CD1c-positive myeloid dendritic cell (primary cell): ENCODE results near the gene SV2C.
"Not testable (repeated sequence)": the region's sequence is repeated elsewhere in the genome, so short reads cannot be mapped to it uniquely, and the experiment has no call there.

Source experiments
- DNase-seq: peaks from one replicate; pipeline ENCODE4 v3.0.0-alpha.2; 2016; ENCODE audit errors: extremely low spot score

The SV2C gene

GRCh38 chr5:76202182-76202581, 119.0 kb downstream of the SV2C start:
- peak; percentile 35 for DNase-seq

- no peak for DNase-seq
Measured at GRCh38 chr5:76204191-76204590, 121.0 kb downstream of the SV2C start.

GRCh38 chr5:76204713-76205112, 121.5 kb downstream of the SV2C start:
- DNase-seq: no peak

GRCh38 chr5:76207120-76207519, 123.9 kb downstream of the SV2C start:
- DNase-seq: peak; percentile 32

- DNase-seq: peak; percentile 6
Measured at GRCh38 chr5:76209297-76209696, 126.1 kb downstream of the SV2C start.

- DNase-seq: no peak
Measured at GRCh38 chr5:76210946-76211345, 127.8 kb downstream of the SV2C start.

GRCh38 chr5:76213858-76214257, 130.7 kb downstream of the SV2C start:
- DNase-seq: no peak

- DNase-seq: no peak
Measured at GRCh38 chr5:76216748-76217147, 133.6 kb downstream of the SV2C start.

- no peak for DNase-seq
Measured at GRCh38 chr5:76219636-76220035, 136.5 kb downstream of the SV2C start.

GRCh38 chr5:76221311-76221710, 138.1 kb downstream of the SV2C start:
- no peak for DNase-seq

- no peak for DNase-seq
Measured at GRCh38 chr5:76222318-76222717, 139.1 kb downstream of the SV2C start.

GRCh38 chr5:76223696-76224095, 140.5 kb downstream of the SV2C start:
- DNase-seq: peak; percentile 11

GRCh38 chr5:76224898-76225297, 141.7 kb downstream of the SV2C start:
- no peak for DNase-seq

GRCh38 chr5:76225336-76225735, 142.2 kb downstream of the SV2C start:
- DNase-seq: no peak

GRCh38 chr5:76229900-76230299, 146.7 kb downstream of the SV2C start:
- DNase-seq: no peak

- no peak for DNase-seq
Measured at GRCh38 chr5:76230711-76231285, 147.6 kb downstream of the SV2C start.

- no peak for DNase-seq
Measured at GRCh38 chr5:76234665-76235064, 151.5 kb downstream of the SV2C start.

GRCh38 chr5:76236684-76237083, 153.5 kb downstream of the SV2C start:
- DNase-seq: no peak

GRCh38 chr5:76240336-76240735, 157.2 kb downstream of the SV2C start:
- DNase-seq: no peak

GRCh38 chr5:76242155-76242554, 159.0 kb downstream of the SV2C start:
- DNase-seq: not testable (repeated sequence)

- no peak for DNase-seq
Measured at GRCh38 chr5:76245590-76245989, 162.4 kb downstream of the SV2C start.

- DNase-seq: no peak
Measured at GRCh38 chr5:76249621-76250020, 166.4 kb downstream of the SV2C start.

- no peak for DNase-seq
Measured at GRCh38 chr5:76250463-76250862, 167.3 kb downstream of the SV2C start.

GRCh38 chr5:76251656-76252055, 168.5 kb downstream of the SV2C start:
- DNase-seq: no peak
